K562 (cell line): ENCODE data around the gene IRF9. TPM values are rescaled to one million over a fixed set of nuclear protein-coding genes. Genes with fewer than 3 reads are reported as not detected.

Experiments used
- ARHGAP35 ChIP-seq: fragments of 450-650 bp; IDR thresholded peaks from 2 replicates; pipeline ENCODE4 v1.6.1; 2018; ENCODE audit not compliant: partially characterized antibody
- ARID1B ChIP-seq: fragments of 450-650 bp; IDR thresholded peaks from 2 replicates; pipeline ENCODE4 v1.6.1; 2016; ENCODE audit warnings: antibody characterized with exemption, mild to moderate bottlenecking, inconsistent platforms
- ATF4 ChIP-seq: fragments of 450-650 bp; formaldehyde crosslinking; IDR thresholded peaks from 2 replicates; pipeline ENCODE4 v1.4.0; 2022; ENCODE audit warnings: mild to moderate bottlenecking, moderate library complexity
- BMI1 ChIP-seq: fragments of 150-350 bp; IDR thresholded peaks from 2 replicates; pipeline ENCODE4 v1.6.1; 2014; ENCODE audit warnings: low read length
- CBX2 ChIP-seq: fragments of 200-600 bp; sonication (generic); IDR thresholded peaks from one replicate; pipeline ENCODE4 v1.6.1; 2012; ENCODE audit warnings: mild to moderate bottlenecking, low read length, inconsistent platforms; ENCODE audit not compliant: insufficient read depth, poor library complexity, severe bottlenecking
- CTCFL ChIP-seq: IDR thresholded peaks from 2 replicates; pipeline ENCODE4 v1.6.1; 2011; ENCODE audit warnings: borderline replicate concordance, low read depth, mild to moderate bottlenecking, moderate library complexity, low read length; ENCODE audit not compliant: insufficient read depth, poor library complexity, severe bottlenecking
- E2F3 ChIP-seq: fragments of 250-450 bp; sonication (Bioruptor Pico); IDR thresholded peaks from 2 replicates; pipeline ENCODE4 v1.4.0; 2020; ENCODE audit warnings: mild to moderate bottlenecking
- ELF2 ChIP-seq: fragments of 250-450 bp; sonication (Bioruptor Pico); IDR thresholded peaks from 2 replicates; pipeline ENCODE4 v1.5.0; 2021; ENCODE audit warnings: mild to moderate bottlenecking
- GTF2A2 ChIP-seq: IDR thresholded peaks from 2 replicates; pipeline ENCODE4 v1.6.1; 2016; ENCODE audit warnings: mild to moderate bottlenecking, missing genetic modification characterization, missing compliant biosample characterization
- GTF2B ChIP-seq: IDR thresholded peaks from 2 replicates; pipeline ENCODE4 v1.6.1; 2011; ENCODE audit not compliant: insufficient read length; ENCODE audit errors: extremely low read depth
- MYNN ChIP-seq, 2 experiments: sonication (generic); formaldehyde crosslinking in 1 of 2; IDR thresholded peaks; 2 replicates each; pipeline versions ENCODE4 v1.5.0 to v1.6.1; 2016 to 2020; ENCODE audit warnings: antibody characterized with exemption in 1 of 2, missing genetic modification reagents in 1 of 2
- POLR2A ChIP-seq: fragments of 450-650 bp; conservative IDR thresholded peaks from 2 replicates; pipeline ENCODE4 v1.6.1; 2016
- POLR2AphosphoS2 ChIP-seq: IDR thresholded peaks from 2 replicates; pipeline ENCODE4 v1.6.1; 2012; ENCODE audit warnings: low read length, improper control_type of control experiment
- PTTG1 ChIP-seq: fragments of 450-650 bp; IDR thresholded peaks from 2 replicates; pipeline ENCODE4 v1.6.1; 2016; ENCODE audit warnings: low read depth, mild to moderate bottlenecking, missing genetic modification characterization, missing compliant biosample characterization
- RBBP5 ChIP-seq: fragments of 200-600 bp; sonication (generic); IDR thresholded peaks from 2 replicates; pipeline ENCODE4 v1.6.1; 2012; ENCODE audit warnings: borderline replicate concordance, mild to moderate bottlenecking, low read length, control low read depth, inconsistent platforms; ENCODE audit not compliant: insufficient read depth, poor library complexity, severe bottlenecking
- RBFOX2 ChIP-seq: fragments of 200-400 bp; formaldehyde crosslinking; IDR thresholded peaks from 2 replicates; pipeline ENCODE4 v1.6.1; 2017; ENCODE audit warnings: low read depth, mild to moderate bottlenecking, low read length, moderate library complexity
- SLC30A9 ChIP-seq: fragments of 250-450 bp; sonication (Bioruptor Pico); IDR thresholded peaks from 2 replicates; pipeline ENCODE4 v1.8.0; 2022; ENCODE audit warnings: mild to moderate bottlenecking, moderate library complexity
- SNAPC5 ChIP-seq: fragments of 250-450 bp; sonication (Bioruptor Pico); IDR thresholded peaks from 2 replicates; pipeline ENCODE4 v1.8.0; 2021; ENCODE audit warnings: moderate library complexity, mild to moderate bottlenecking, inconsistent platforms
- SREBF2 ChIP-seq: sonication (generic); formaldehyde crosslinking; IDR thresholded peaks from 2 replicates; pipeline ENCODE4 v1.4.0; 2020; ENCODE audit warnings: mild to moderate bottlenecking, missing genetic modification reagents
- TBL1XR1 ChIP-seq, 2 experiments: IDR thresholded peaks; 2 replicates each; pipeline ENCODE4 v1.6.1; 2012; ENCODE audit warnings: improper control_type of control experiment in 2 of 2, low read length in 2 of 2, mild to moderate bottlenecking in 1 of 2
- TCF15 ChIP-seq: fragments of 250-450 bp; sonication (Bioruptor Pico); IDR thresholded peaks from 2 replicates; pipeline ENCODE4 v1.8.0; 2022; ENCODE audit warnings: moderate library complexity, mild to moderate bottlenecking, inconsistent platforms
- TEAD1 ChIP-seq, 2 experiments: fragments of 450-650 bp in 1 of 2; sonication (generic) in 1 of 2; formaldehyde crosslinking; IDR thresholded peaks; 2 replicates each; pipeline versions ENCODE4 v1.4.0 to v1.8.0; 2020 to 2022; ENCODE audit warnings: mild to moderate bottlenecking in 2 of 2, missing genetic modification reagents in 1 of 2
- THRAP3 ChIP-seq: fragments of 450-650 bp; IDR thresholded peaks from 2 replicates; pipeline ENCODE4 v1.6.1; 2016; ENCODE audit warnings: mild to moderate bottlenecking, inconsistent platforms, borderline replicate concordance
- ZNF212 ChIP-seq: fragments of 450-650 bp; formaldehyde crosslinking; IDR thresholded peaks from 2 replicates; pipeline ENCODE4 v1.4.0; 2020; ENCODE audit warnings: mild to moderate bottlenecking
- ZNF561 ChIP-seq: fragments of 450-650 bp; formaldehyde crosslinking; conservative IDR thresholded peaks from 2 replicates; pipeline ENCODE4 v1.4.0; 2020; ENCODE audit warnings: mild to moderate bottlenecking, moderate library complexity
- polyA plus RNA-seq, 8 experiments: library from polyadenylated mRNA; depleted of rRNA in 4 of 8; stranded (reverse) in 5 of 8; unstranded in 3 of 8; fragments of >200 nt; fragmentation: Nextera tagmentation in 2 of 8; fragmentation: Illumina TruSeq in 1 of 8; extraction: Ambion mirVana in 2 of 8; extraction: Trizol in 1 of 8; gene quantifications; 2 replicates each; pipeline versions ENCODE4 v1.2.1 to v1.2.3, GENCODE V29; 2011 to 2014; ENCODE audit warnings: inconsistent platforms in 1 of 8, missing spikeins in 1 of 8
- total RNA-seq, 7 experiments: library from RNA; depleted of rRNA in 6 of 7; stranded (reverse); fragments of >200 nt in 6 of 7; fragmentation: Illumina TruSeq in 2 of 7; extraction: Trizol in 2 of 7; gene quantifications; 2 replicates each; pipeline versions ENCODE4 v1.2.1 to v1.2.3, GENCODE V29; 2011 to 2021; ENCODE audit warnings: low replicate concordance in 1 of 7

Gene IRF9
- total and polyA plus RNA-seq, 9 of the 15 experiments (the other 6 are each of a cell fraction or from before 2014, with no cell fraction given): 0.79 to 14.8 (median 6.1) TPM

- TF ChIP-seq CTCFL (no peak), GTF2B (no peak), RBBP5 (peak; percentile 83), SLC30A9 (no peak), E2F3 (CRISPR knock-in tag) (peak; percentile 75), SREBF2 (CRISPR knock-in tag) (no peak), SNAPC5 (CRISPR knock-in tag) (no peak), BMI1 (peak; percentile 54; the same call in 1 of the 2 replicates), TCF15 (no peak), GTF2A2 (tag) (no peak), TEAD1 (CRISPR knock-in tag; IDR thresholded peaks at IDR 0.05) (peak; percentile 22 to 50; a peak in 2 of 4 replicates), ZNF212 (CRISPR knock-in tag) (no peak), ELF2 (CRISPR knock-in tag) (peak; percentile 99), ARHGAP35 (no peak), RBFOX2 (peak; percentile 97), MYNN (IDR thresholded peaks at IDR 0.05) (no peak), MYNN (CRISPR knock-in tag; IDR thresholded peaks at IDR 0.05) (no peak), ATF4 (CRISPR knock-in tag) (0 out of 2 replicates have a peak, but pooled peaks have one; percentile 10), ARID1B (no peak), POLR2AphosphoS2 (no peak), ZNF561 (no peak), POLR2A (peak; percentile 80), THRAP3 (no peak), PTTG1 (tag) (no peak), CBX2 (no peak), TBL1XR1 (IDR thresholded peaks at IDR 0.05; ENCODE audit: low read length in 2 of 2) (no peak)
Observed at GRCh38 chr14:24195186-24196070, 34.4 kb downstream of the IRF9 start, which contains the start of gene TM9SF1 (continued).
